GM19468 (cell line): ENCODE data around the gene STK10.

Source experiments
- ATAC-seq: cut with Tn5 transposase; IDR thresholded peaks from one replicate; pipeline ENCODE4 v1.9.1; 2021; ENCODE audit warnings: mild to moderate bottlenecking, moderate library complexity, moderate number of reproducible peaks; ENCODE audit not compliant: unreplicated experiment; ENCODE audit errors: extremely low read depth

Gene STK10

GRCh38 chr5:171992813-171993212 lies 195.2 kb downstream of the STK10 start:
- no peak for ATAC-seq

GRCh38 chr5:171992305-171992704 lies 195.7 kb downstream of the STK10 start:
- ATAC-seq = no peak
